Omental fat pad (tissue), 4 donors: Measurements from ENCODE around the gene TFAP2B. TPM values are rescaled to one million over a fixed set of nuclear protein-coding genes. Genes with fewer than 3 reads are reported as not detected.

Experiments used
- ATAC-seq: fragments of 150-250 bp; one replicate; pipeline ENCODE4 v1.9.1; 2016; ENCODE audit warnings: mild to moderate bottlenecking, moderate library complexity; ENCODE audit not compliant: low FRiP score
- DNase-seq: peaks from one replicate; pipeline ENCODE4 v3.0.0-alpha.2; 2019; ENCODE audit warnings: low spot score
- CTCF ChIP-seq, 3 donors: fragments of 450-650 bp; IDR thresholded peaks; one replicate each; pipeline ENCODE4 v1.5.1; 2016 to 2017; ENCODE audit warnings: antibody characterized with exemption in 3 of 3, mild to moderate bottlenecking in 3 of 3, moderate library complexity in 2 of 3
- total RNA-seq, 4 donors: library from RNA; depleted of rRNA; stranded (reverse); fragments of >200 nt; gene quantifications; one replicate each; pipeline ENCODE4 v1.1.0, GENCODE V29; 2016

TFAP2B gene
- total RNA-seq, 4 donors from 2014 or later = not detected

- no peak for DNase-seq
- ATAC-seq = no peak
- TF ChIP-seq CTCF (IDR thresholded peaks at IDR 0.05) = no peak
Observed at GRCh38 chr6:50889497-50889896, 70.8 kb downstream of the TFAP2B start.

GRCh38 chr6:50889935-50890334 lies 71.3 kb downstream of the TFAP2B start:
- ATAC-seq (no peak), DNase-seq (no peak)
- no peak for TF ChIP-seq CTCF (IDR thresholded peaks at IDR 0.05)

- ATAC-seq (no peak), DNase-seq (no peak)
- TF ChIP-seq CTCF (IDR thresholded peaks at IDR 0.05) = no peak
Observed at GRCh38 chr6:50890579-50890978, 71.9 kb downstream of the TFAP2B start.

GRCh38 chr6:50891290-50891689 lies 72.6 kb downstream of the TFAP2B start:
- DNase-seq (no peak), ATAC-seq (no peak)
- no peak for TF ChIP-seq CTCF (IDR thresholded peaks at IDR 0.05)

Other genes starting within 250 kb of the TFAP2B start
- not detected for gene TFAP2D, start 105.3 kb upstream of the TFAP2B start, total RNA-seq